SK-N-SH treated with all-trans-retinoic acid at 6 μM for 48 hours (cell line): ENCODE results near the gene SYNJ2.

ENCODE experiments used
- ATAC-seq: fragments of 200-7000 bp; cut with Tn5 transposase; 3 replicates; pipeline ENCODE4 v1.9.1; 2020; ENCODE audit warnings: mild to moderate bottlenecking, moderate library complexity
- ARNTL ChIP-seq: fragments of 450-650 bp; formaldehyde crosslinking; IDR thresholded peaks from 2 replicates; pipeline ENCODE4 v1.5.0; 2020; ENCODE audit warnings: low read depth, mild to moderate bottlenecking, moderate library complexity, borderline replicate concordance
- GLIS3 ChIP-seq: fragments of 250-450 bp; sonication (Bioruptor Pico); IDR thresholded peaks from 2 replicates; pipeline ENCODE4 v1.5.0; 2020; ENCODE audit warnings: mild to moderate bottlenecking, moderate library complexity
- ISL1 ChIP-seq: fragments of 250-450 bp; sonication (Bioruptor Pico); IDR thresholded peaks from 2 replicates; pipeline ENCODE4 v2.1.2; 2022; ENCODE audit warnings: mild to moderate bottlenecking, moderate library complexity
- SNAI2 ChIP-seq: fragments of 250-450 bp; sonication (Bioruptor Pico); IDR thresholded peaks from 2 replicates; pipeline ENCODE4 v1.5.0; 2020; ENCODE audit warnings: mild to moderate bottlenecking, moderate library complexity
- TCF4 ChIP-seq: fragments of 250-450 bp; sonication (Bioruptor Pico); IDR thresholded peaks from 2 replicates; pipeline ENCODE4 v1.8.0; 2021; ENCODE audit warnings: mild to moderate bottlenecking, moderate library complexity, borderline replicate concordance
- TOX ChIP-seq: fragments of 250-450 bp; sonication (Bioruptor Pico); IDR thresholded peaks from 2 replicates; pipeline ENCODE4 v1.8.0; 2021; ENCODE audit warnings: mild to moderate bottlenecking, moderate library complexity, borderline replicate concordance
- ZFP3 ChIP-seq: fragments of 250-450 bp; sonication (Bioruptor Pico); IDR thresholded peaks from 2 replicates; pipeline ENCODE4 v1.5.0; 2020; ENCODE audit warnings: mild to moderate bottlenecking, moderate library complexity
- ZFP30 ChIP-seq: fragments of 450-650 bp; formaldehyde crosslinking; IDR thresholded peaks from 2 replicates; pipeline ENCODE4 v1.5.0; 2022; ENCODE audit warnings: mild to moderate bottlenecking, moderate library complexity
- ZNF565 ChIP-seq: fragments of 450-650 bp; formaldehyde crosslinking; conservative IDR thresholded peaks from 2 replicates; pipeline ENCODE4 v1.5.0; 2020; ENCODE audit warnings: low read depth, mild to moderate bottlenecking, moderate library complexity
- ZNF70 ChIP-seq: fragments of 450-650 bp; formaldehyde crosslinking; IDR thresholded peaks from 2 replicates; pipeline ENCODE4 v1.5.0; 2020; ENCODE audit warnings: mild to moderate bottlenecking, moderate library complexity
- ZNF8 ChIP-seq: fragments of 450-650 bp; formaldehyde crosslinking; IDR thresholded peaks from 2 replicates; pipeline ENCODE4 v1.5.0; 2020; ENCODE audit warnings: mild to moderate bottlenecking, moderate library complexity
- TF ChIP-seq, protein P1 (sequence below): fragments of 250-450 bp; sonication (Bioruptor Pico); IDR thresholded peaks from 2 replicates; pipeline ENCODE4 v1.5.1; 2020; ENCODE audit warnings: low read depth, mild to moderate bottlenecking, moderate library complexity
- TF ChIP-seq, protein P2 (sequence below): fragments of 250-450 bp; sonication (Bioruptor Pico); IDR thresholded peaks from 2 replicates; pipeline ENCODE4 v1.5.1; 2021; ENCODE audit warnings: mild to moderate bottlenecking, moderate library complexity
- TF ChIP-seq, protein P3 (sequence below): fragments of 250-450 bp; sonication (Bioruptor Pico); IDR thresholded peaks from 2 replicates; pipeline ENCODE4 v1.8.0; 2020; ENCODE audit warnings: mild to moderate bottlenecking, moderate library complexity, borderline replicate concordance
- TF ChIP-seq, protein P4 (sequence below): fragments of 250-450 bp; sonication (Bioruptor Pico); IDR thresholded peaks from 2 replicates; pipeline ENCODE4 v1.5.0; 2020; ENCODE audit warnings: mild to moderate bottlenecking, moderate library complexity

SYNJ2 gene

DNA sequence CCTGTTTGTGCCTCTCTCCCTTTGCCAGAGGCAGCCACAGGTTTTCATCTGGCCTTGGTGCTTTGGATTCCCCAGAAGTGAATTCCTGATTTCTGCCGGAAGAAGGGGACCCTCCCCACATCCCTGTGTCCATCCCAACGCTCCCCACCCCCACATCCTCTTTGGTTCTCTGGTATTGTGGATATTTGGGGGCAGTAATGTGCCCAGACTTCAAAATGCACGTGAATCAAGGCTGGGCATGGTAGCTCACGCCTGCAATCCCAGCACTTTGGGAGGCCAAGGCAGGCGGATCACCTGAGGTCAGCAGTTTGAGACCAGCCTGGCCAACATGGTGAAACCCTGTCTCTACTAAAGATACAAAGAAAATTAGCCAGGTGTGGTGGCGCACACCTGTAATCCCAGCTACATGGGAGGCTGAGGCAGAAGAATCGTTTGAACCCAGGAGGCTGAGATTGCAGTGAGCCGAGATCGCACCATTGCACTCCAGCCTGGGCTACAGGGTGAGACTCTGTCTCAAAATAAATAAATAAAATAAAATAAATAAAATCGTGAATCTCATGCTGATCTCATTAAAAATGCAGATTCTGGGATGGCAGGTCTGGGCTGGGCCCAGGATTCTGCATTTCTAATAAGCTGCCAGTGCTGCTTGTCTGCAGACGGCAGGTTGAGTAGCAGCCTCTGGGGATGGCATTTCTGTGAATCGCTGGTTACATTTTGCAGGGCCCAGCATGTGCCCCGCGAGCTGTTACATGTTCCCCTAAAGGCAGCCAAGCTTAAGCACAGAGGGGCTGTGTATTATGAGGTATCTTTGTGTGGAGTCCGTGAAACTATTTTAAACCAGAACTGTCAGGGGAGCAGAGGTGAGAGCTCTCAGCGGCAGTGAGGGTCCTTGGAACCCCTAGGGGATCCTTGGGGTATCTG is 49.0 kb downstream of the SYNJ2 start:
- ATAC-seq = no peak

DNA sequence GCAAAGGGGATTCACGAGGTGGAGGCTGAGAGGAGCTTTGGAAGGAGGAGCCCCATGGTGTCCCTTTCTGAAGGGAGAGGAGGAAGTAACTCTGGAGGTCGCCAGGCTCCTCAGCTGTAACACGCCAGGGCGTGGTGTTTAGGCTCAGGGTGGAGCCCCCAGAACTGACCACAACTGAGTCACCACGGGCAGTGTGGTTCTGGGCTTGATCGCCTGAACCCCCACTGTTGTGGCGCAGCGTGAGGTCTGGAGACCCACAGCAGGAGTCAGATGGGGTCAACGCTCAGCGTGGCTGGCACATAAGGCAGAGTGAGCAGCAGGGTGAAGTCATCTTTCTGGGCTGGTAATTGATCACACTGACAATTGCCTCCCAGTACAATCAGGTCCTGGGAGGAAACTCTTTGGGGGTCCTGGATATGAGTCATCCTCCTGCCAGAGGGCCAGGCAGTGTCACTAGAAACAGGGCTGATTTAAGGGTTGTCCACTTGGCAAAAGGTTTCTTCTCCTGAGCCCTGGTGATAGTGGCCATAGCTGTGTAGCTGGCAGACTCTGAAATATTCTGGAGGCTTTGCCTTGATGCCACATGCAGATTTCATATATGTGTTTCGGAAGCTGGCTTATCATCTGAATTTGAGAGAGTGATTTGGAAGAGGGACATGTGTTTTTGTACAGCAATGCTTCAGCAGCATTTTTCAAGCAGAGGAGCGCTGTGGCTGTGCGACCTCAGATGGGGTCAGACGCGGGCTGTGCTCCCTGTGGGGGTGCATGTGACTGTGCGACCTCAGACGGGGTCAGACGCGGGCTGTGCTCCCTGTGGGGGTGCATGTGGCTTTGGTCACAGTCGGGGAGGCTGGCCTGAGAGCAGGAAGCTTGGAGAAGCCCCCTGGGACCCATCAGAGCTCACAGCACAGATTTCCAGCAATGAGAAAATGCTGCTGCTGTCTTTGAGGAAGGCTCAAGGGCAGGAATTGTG is 50.0 kb downstream of the SYNJ2 start:
- TF ChIP-seq ZNF565 (CRISPR knock-in tag) (no peak), TOX (CRISPR knock-in tag) (no peak), SNAI2 (CRISPR knock-in tag) (peak; percentile 53; the same call in 1 of the 2 replicates), GLIS3 (0 out of 2 replicates have a peak, but pooled peaks have one; percentile 84), ZFP3 (CRISPR knock-in tag) (peak; percentile 79), ISL1 (CRISPR knock-in tag) (no peak)
- TF ChIP-seq, protein P1, sequence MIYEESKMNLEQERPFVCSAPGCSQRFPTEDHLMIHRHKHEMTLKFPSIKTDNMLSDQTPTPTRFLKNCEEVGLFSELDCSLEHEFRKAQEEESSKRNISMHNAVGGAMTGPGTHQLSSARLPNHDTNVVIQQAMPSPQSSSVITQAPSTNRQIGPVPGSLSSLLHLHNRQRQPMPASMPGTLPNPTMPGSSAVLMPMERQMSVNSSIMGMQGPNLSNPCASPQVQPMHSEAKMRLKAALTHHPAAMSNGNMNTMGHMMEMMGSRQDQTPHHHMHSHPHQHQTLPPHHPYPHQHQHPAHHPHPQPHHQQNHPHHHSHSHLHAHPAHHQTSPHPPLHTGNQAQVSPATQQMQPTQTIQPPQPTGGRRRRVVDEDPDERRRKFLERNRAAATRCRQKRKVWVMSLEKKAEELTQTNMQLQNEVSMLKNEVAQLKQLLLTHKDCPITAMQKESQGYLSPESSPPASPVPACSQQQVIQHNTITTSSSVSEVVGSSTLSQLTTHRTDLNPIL = peak; percentile 55; the same call in 1 of the 2 replicates
- TF ChIP-seq, protein P2, sequence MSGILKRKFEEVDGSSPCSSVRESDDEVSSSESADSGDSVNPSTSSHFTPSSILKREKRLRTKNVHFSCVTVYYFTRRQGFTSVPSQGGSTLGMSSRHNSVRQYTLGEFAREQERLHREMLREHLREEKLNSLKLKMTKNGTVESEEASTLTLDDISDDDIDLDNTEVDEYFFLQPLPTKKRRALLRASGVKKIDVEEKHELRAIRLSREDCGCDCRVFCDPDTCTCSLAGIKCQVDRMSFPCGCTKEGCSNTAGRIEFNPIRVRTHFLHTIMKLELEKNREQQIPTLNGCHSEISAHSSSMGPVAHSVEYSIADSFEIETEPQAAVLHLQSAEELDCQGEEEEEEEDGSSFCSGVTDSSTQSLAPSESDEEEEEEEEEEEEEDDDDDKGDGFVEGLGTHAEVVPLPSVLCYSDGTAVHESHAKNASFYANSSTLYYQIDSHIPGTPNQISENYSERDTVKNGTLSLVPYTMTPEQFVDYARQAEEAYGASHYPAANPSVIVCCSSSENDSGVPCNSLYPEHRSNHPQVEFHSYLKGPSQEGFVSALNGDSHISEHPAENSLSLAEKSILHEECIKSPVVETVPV (CRISPR knock-in tag) = peak; percentile 50; the same call in 1 of the 2 replicates
- TF ChIP-seq, protein P3, sequence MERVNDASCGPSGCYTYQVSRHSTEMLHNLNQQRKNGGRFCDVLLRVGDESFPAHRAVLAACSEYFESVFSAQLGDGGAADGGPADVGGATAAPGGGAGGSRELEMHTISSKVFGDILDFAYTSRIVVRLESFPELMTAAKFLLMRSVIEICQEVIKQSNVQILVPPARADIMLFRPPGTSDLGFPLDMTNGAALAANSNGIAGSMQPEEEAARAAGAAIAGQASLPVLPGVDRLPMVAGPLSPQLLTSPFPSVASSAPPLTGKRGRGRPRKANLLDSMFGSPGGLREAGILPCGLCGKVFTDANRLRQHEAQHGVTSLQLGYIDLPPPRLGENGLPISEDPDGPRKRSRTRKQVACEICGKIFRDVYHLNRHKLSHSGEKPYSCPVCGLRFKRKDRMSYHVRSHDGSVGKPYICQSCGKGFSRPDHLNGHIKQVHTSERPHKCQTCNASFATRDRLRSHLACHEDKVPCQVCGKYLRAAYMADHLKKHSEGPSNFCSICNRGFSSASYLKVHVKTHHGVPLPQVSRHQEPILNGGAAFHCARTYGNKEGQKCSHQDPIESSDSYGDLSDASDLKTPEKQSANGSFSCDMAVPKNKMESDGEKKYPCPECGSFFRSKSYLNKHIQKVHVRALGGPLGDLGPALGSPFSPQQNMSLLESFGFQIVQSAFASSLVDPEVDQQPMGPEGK = peak; percentile 48; the same call in 1 of the 2 replicates
- peak; percentile 74 for ATAC-seq

More for the DNA sequence above, 49.0 kb downstream of the SYNJ2 start:
- TF ChIP-seq ZNF70 (no peak), ISL1 (CRISPR knock-in tag) (no peak), ZFP30 (CRISPR knock-in tag) (no peak), TOX (CRISPR knock-in tag) (no peak), TCF4 (CRISPR knock-in tag) (no peak), ARNTL (CRISPR knock-in tag) (no peak), ZNF8 (CRISPR knock-in tag) (no peak)
- TF ChIP-seq, protein P3 = no peak
- TF ChIP-seq, protein P2 (CRISPR knock-in tag) = no peak
- TF ChIP-seq, protein P4, sequence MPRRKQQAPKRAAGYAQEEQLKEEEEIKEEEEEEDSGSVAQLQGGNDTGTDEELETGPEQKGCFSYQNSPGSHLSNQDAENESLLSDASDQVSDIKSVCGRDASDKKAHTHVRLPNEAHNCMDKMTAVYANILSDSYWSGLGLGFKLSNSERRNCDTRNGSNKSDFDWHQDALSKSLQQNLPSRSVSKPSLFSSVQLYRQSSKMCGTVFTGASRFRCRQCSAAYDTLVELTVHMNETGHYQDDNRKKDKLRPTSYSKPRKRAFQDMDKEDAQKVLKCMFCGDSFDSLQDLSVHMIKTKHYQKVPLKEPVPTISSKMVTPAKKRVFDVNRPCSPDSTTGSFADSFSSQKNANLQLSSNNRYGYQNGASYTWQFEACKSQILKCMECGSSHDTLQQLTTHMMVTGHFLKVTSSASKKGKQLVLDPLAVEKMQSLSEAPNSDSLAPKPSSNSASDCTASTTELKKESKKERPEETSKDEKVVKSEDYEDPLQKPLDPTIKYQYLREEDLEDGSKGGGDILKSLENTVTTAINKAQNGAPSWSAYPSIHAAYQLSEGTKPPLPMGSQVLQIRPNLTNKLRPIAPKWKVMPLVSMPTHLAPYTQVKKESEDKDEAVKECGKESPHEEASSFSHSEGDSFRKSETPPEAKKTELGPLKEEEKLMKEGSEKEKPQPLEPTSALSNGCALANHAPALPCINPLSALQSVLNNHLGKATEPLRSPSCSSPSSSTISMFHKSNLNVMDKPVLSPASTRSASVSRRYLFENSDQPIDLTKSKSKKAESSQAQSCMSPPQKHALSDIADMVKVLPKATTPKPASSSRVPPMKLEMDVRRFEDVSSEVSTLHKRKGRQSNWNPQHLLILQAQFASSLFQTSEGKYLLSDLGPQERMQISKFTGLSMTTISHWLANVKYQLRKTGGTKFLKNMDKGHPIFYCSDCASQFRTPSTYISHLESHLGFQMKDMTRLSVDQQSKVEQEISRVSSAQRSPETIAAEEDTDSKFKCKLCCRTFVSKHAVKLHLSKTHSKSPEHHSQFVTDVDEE = no peak
- TF ChIP-seq, protein P1 = no peak
